Measurements from ENCODE around the gene CCDC61. TPM values are rescaled to one million over a fixed set of nuclear protein-coding genes. Genes with fewer than 3 reads are reported as not detected.

CCDC61 gene
- total and polyA plus RNA-seq, 2 experiments from 2014 or later: 2.6 to 6.9 TPM

DNA sequence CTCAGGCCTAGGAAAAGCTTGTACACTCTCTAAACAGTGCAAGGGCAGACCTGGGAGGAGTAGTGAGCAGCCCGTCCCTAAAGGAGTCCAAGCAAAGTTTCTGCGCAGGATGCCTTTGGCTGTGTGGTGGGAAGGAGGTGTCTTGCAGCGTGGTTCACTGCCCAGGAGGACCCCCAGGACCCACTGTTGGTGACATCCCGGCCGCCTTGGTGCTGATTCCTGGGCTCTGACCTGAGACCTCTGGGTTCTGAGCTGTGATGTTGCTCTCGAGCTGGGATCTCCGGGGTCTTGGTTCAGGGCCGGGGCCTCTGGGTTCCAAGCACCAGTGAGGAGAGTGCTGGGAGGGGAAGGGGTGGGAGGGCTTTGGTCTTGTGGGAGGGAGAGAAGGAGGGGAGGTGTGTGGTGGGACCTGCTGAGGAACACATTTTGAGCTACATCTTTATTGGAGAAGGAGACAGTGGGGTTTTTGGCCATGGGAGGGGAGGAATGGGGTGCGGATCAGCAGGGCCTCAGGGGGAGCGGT lies 23.5 kb downstream of the CCDC61 start:
- Histone ChIP-seq H3K36me3 (ENCODE audit: low read depth) (no peaks in the 10 kb centered on the region), H3F3A (ENCODE audit: insufficient read depth) (no peaks in the 10 kb centered on the region), H3K27me3 (replicated peaks; ENCODE audit: insufficient read depth) (peaks cover 12% of the 10 kb centered on the region; the same call in 1 of the 2 replicates), H2AFZ (no peak overlapping the region), H3K9ac (no peak overlapping the region), H3K79me2 (ENCODE audit: insufficient read depth) (no peaks in the 10 kb centered on the region), H3K4me3 (no peak overlapping the region), H3K4me2 (ENCODE audit: unreplicated experiment) (no peak overlapping the region), H3K9me3 (ENCODE audit: low read depth) (no peaks in the 10 kb centered on the region), H3K27ac (no peak overlapping the region), H4K20me1 (ENCODE audit: insufficient read depth) (no peaks in the 10 kb centered on the region), H3K4me1 (ENCODE audit: insufficient read depth) (no peaks in the 10 kb centered on the region), H3K9me2 (ENCODE audit: insufficient read depth) (no peaks in the 10 kb centered on the region)
- TF ChIP-seq EZH2phosphoT487 (IDR thresholded peaks at IDR 0.05; ENCODE audit: insufficient read depth, low read depth) (no peak), EZH2 (IDR thresholded peaks at IDR 0.05; ENCODE audit: insufficient read depth, poor library complexity, severe bottlenecking) (no peak)
- in situ Hi-C loops (cut with MboI): no loop called here
- DNase-seq: no peak
- 79 to 94% methylated on average over 9 to 10 of the region's 10 CpGs for WGBS, 2 experiments (ENCODE audit: low coverage in 1 of 2, low lambda C conversion rate in 2 of 2, missing lambda C conversion rate in 2 of 2)

DNA sequence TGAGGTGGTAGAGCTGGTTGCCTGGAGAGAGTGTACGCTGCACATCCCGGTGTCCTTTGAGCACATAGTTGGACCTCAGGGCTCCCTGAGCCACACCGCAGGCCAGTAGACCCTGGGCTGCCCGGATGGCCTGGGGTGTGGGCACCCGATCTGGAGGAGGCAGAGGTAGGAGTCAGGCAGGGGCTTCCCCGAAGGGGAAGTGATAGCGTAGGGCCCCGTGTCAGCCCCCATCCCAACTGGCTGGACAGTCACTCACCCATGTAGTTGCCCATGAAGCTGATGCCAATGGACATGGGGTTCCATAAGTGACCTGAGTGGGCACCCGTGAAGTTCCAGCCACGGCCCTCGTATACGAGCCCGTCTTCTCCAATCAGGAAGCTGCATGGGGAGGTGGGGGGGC lies 24.0 kb downstream of the CCDC61 start:
- no peaks in the 10 kb centered on the region for H3K36me3 ChIP-seq (ENCODE audit: low read depth)
- no peaks in the 10 kb centered on the region for H3K9me2 ChIP-seq (ENCODE audit: insufficient read depth)
- no peak overlapping the region for H3K4me3 ChIP-seq
- H3K27me3 ChIP-seq (replicated peaks; ENCODE audit: insufficient read depth): peaks cover 12% of the 10 kb centered on the region; the same call in 1 of the 2 replicates
- H4K20me1 ChIP-seq (ENCODE audit: insufficient read depth): no peaks in the 10 kb centered on the region
- no peaks in the 10 kb centered on the region for H3F3A ChIP-seq (ENCODE audit: insufficient read depth)
- 93 to 94% methylated on average over 11 to 12 of the region's 13 CpGs for WGBS, 2 experiments (ENCODE audit: low coverage in 1 of 2, low lambda C conversion rate in 2 of 2, missing lambda C conversion rate in 2 of 2)
- no peak for DNase-seq
- no peaks in the 10 kb centered on the region for H3K79me2 ChIP-seq (ENCODE audit: insufficient read depth)
- H3K27ac ChIP-seq: no peak overlapping the region
- H3K9ac ChIP-seq: no peak overlapping the region
- no peaks in the 10 kb centered on the region for H3K4me1 ChIP-seq (ENCODE audit: insufficient read depth)
- in situ Hi-C loops (cut with MboI): no loop called here
- no peak overlapping the region for H3K4me2 ChIP-seq (ENCODE audit: unreplicated experiment)
- TF ChIP-seq EZH2 (IDR thresholded peaks at IDR 0.05; ENCODE audit: insufficient read depth, poor library complexity, severe bottlenecking) (no peak), EZH2phosphoT487 (IDR thresholded peaks at IDR 0.05; ENCODE audit: insufficient read depth, low read depth) (no peak)
- no peak overlapping the region for H2AFZ ChIP-seq
- H3K9me3 ChIP-seq (ENCODE audit: low read depth): no peaks in the 10 kb centered on the region

DNA sequence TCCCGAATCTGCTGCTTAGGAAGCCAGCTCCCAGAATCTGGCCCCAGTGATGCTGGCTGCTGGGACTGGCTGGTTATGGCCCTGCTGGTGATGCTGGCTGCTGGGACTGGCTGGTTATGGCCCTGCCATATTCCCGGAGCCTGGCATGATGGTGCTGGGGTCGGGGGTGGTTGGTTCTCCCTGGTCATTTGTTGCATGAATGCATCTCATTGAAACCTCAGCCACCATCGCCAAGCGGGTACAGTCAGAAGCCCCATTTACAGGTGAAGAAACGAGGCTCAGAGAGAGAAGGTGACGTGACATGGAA lies 25.5 kb downstream of the CCDC61 start:
- Histone ChIP-seq H3K4me2 (ENCODE audit: unreplicated experiment) (no peak overlapping the region), H3K27ac (no peak overlapping the region), H4K20me1 (ENCODE audit: insufficient read depth) (no peaks in the 10 kb centered on the region), H3K4me1 (ENCODE audit: insufficient read depth) (no peaks in the 10 kb centered on the region), H3F3A (ENCODE audit: insufficient read depth) (no peaks in the 10 kb centered on the region), H2AFZ (no peak overlapping the region), H3K27me3 (replicated peaks; ENCODE audit: insufficient read depth) (peaks cover 6% of the 10 kb centered on the region; the same call in 1 of the 2 replicates), H3K36me3 (ENCODE audit: low read depth) (no peaks in the 10 kb centered on the region), H3K9me2 (ENCODE audit: insufficient read depth) (no peaks in the 10 kb centered on the region), H3K79me2 (ENCODE audit: insufficient read depth) (no peaks in the 10 kb centered on the region), H3K9ac (no peak overlapping the region), H3K4me3 (no peak overlapping the region), H3K9me3 (ENCODE audit: low read depth) (no peaks in the 10 kb centered on the region)
- no peak for TF ChIP-seq EZH2 (IDR thresholded peaks at IDR 0.05; ENCODE audit: insufficient read depth, poor library complexity, severe bottlenecking)
- TF ChIP-seq EZH2phosphoT487 (IDR thresholded peaks at IDR 0.05; ENCODE audit: insufficient read depth, low read depth): no peak
- DNase-seq: no peak
- in situ Hi-C loops (cut with MboI): no loop called here
- 75 to 80% methylated on average over 7 of the region's 7 CpGs for WGBS, 2 experiments (ENCODE audit: low coverage in 1 of 2, low lambda C conversion rate in 2 of 2, missing lambda C conversion rate in 2 of 2)

DNA sequence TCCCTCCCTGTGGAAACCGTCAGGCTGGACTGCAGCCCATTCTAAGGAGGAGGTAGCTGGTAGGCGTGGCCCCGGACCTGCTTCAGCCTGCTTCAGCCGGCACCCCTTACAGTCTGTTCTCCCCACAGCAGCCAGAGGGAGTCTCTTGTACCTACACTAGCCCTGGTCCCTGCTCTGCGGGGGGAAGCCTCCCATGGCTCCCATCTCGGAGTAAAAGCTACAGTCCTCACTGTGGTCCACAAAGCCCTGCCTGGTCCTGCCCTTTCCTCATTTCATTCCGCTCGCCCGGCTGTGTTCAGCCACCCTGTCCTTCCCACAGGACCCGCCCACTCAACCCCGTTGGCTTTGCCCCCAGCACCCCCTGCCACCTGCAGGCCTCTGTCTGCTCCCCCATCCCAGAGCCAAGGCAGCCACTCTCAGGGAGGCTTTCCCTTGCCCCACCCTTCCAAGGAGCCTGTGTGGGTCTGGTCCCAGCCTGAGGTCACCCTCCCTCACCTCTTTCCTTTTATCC lies 26.3 kb downstream of the CCDC61 start:
- no peak overlapping the region for H2AFZ ChIP-seq
- no peaks in the 10 kb centered on the region for H3K79me2 ChIP-seq (ENCODE audit: insufficient read depth)
- no peaks in the 10 kb centered on the region for H3K9me2 ChIP-seq (ENCODE audit: insufficient read depth)
- no peak for DNase-seq
- H3K27me3 ChIP-seq (replicated peaks; ENCODE audit: insufficient read depth): peaks cover 5% of the 10 kb centered on the region; the same call in 1 of the 2 replicates
- no peak overlapping the region for H3K27ac ChIP-seq
- 74 to 82% methylated on average over 8 to 11 of the region's 11 CpGs for whole genome bisulfite sequencing, 2 experiments (ENCODE audit: low coverage in 1 of 2, low lambda C conversion rate in 2 of 2, missing lambda C conversion rate in 2 of 2)
- H3K4me1 ChIP-seq (ENCODE audit: insufficient read depth): no peaks in the 10 kb centered on the region
- no peaks in the 10 kb centered on the region for H3K36me3 ChIP-seq (ENCODE audit: low read depth)
- H3K9ac ChIP-seq: no peak overlapping the region
- H3K9me3 ChIP-seq (ENCODE audit: low read depth): no peaks in the 10 kb centered on the region
- TF ChIP-seq EZH2 (IDR thresholded peaks at IDR 0.05; ENCODE audit: insufficient read depth, poor library complexity, severe bottlenecking) (no peak), EZH2phosphoT487 (IDR thresholded peaks at IDR 0.05; ENCODE audit: insufficient read depth, low read depth) (no peak)
- no peak overlapping the region for H3K4me3 ChIP-seq
- H4K20me1 ChIP-seq (ENCODE audit: insufficient read depth): no peaks in the 10 kb centered on the region
- H3F3A ChIP-seq (ENCODE audit: insufficient read depth): no peaks in the 10 kb centered on the region
- H3K4me2 ChIP-seq (ENCODE audit: unreplicated experiment): no peak overlapping the region
- in situ Hi-C loops (cut with MboI): no loop called here

DNA sequence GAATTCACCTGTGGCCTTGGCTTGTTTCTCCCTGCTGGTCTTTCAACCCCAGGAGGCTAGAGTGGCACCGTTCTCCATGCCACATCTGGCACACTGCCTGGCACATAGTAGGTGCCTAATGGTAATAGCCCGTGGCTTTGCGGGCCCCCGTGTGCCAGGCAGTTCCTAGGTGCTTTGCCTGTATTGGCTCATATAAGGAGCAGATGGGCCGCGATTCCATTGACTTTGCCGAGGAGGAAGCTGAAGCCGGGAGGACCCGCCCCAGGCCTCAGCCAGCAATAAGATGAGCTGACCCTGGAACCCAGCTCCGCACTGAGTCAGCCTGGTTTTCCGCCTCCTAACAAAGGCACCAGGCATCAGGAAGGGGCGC lies 26.8 kb downstream of the CCDC61 start:
- TF ChIP-seq EZH2phosphoT487 (IDR thresholded peaks at IDR 0.05; ENCODE audit: insufficient read depth, low read depth): no peak
- no peak for TF ChIP-seq EZH2 (IDR thresholded peaks at IDR 0.05; ENCODE audit: insufficient read depth, poor library complexity, severe bottlenecking)
- Histone ChIP-seq H3K4me2 (ENCODE audit: unreplicated experiment) (no peak overlapping the region), H3K9ac (no peak overlapping the region), H3K4me1 (ENCODE audit: insufficient read depth) (no peaks in the 10 kb centered on the region), H3F3A (ENCODE audit: insufficient read depth) (no peaks in the 10 kb centered on the region), H3K9me3 (ENCODE audit: low read depth) (no peaks in the 10 kb centered on the region), H3K27ac (no peak overlapping the region), H4K20me1 (ENCODE audit: insufficient read depth) (no peaks in the 10 kb centered on the region), H3K27me3 (replicated peaks; ENCODE audit: insufficient read depth) (peaks cover 8% of the 10 kb centered on the region; the same call in 1 of the 2 replicates), H3K79me2 (ENCODE audit: insufficient read depth) (no peaks in the 10 kb centered on the region), H3K4me3 (no peak overlapping the region), H2AFZ (no peak overlapping the region), H3K9me2 (ENCODE audit: insufficient read depth) (no peaks in the 10 kb centered on the region), H3K36me3 (ENCODE audit: low read depth) (no peaks in the 10 kb centered on the region)
- 44 to 55% methylated on average over 12 of the region's 12 CpGs for whole genome bisulfite sequencing, 2 experiments (ENCODE audit: low coverage in 1 of 2, low lambda C conversion rate in 2 of 2, missing lambda C conversion rate in 2 of 2)
- no peak for DNase-seq
- in situ Hi-C loops (cut with MboI): no loop called here

Data from GM23248 (cell line).